ENCODE measurements around the gene PNMA1. TPM values are rescaled to one million over a fixed set of nuclear protein-coding genes. Genes with fewer than 3 reads are reported as not detected.

PNMA1 gene
- total and polyA plus RNA-seq, 7 donors: 11.4 to 63.1 (median 33.5) TPM

- TF ChIP-seq EP300 (IDR thresholded peaks at IDR 0.05) (no peak), POLR2AphosphoS5 (IDR thresholded peaks at IDR 0.05) (no peak), POLR2A (IDR thresholded peaks at IDR 0.05) (no peak), CTCF (IDR thresholded peaks at IDR 0.05) (no peak)
- no peaks in the 10 kb centered on the region for H3K27me3 ChIP-seq
- H3K27ac ChIP-seq: peak overlapping the region; percentile 79 to 99 (median 88)
- intact Hi-C loops (cut with DNase I): loop anchor here (2.0 kb wide), 1 partner anchor 69 kb away; no protein-coding TSS in a partner anchor
- H3K4me1 ChIP-seq: peaks cover 0 to 72% (median 60%) of the 10 kb centered on the region in 4 donors
- peak; percentile 71 for DNase-seq
- WGBS, 2 donors: 86 to 91% methylated on average over 8 of the region's 8 CpGs
- no peaks in the 10 kb centered on the region for H3K9me3 ChIP-seq
- peaks cover 32 to 93% (median 68%) of the 10 kb centered on the region in 4 donors for H3K36me3 ChIP-seq
- no peak overlapping the region for H3K4me3 ChIP-seq
Observed at GRCh38 chr14:73725116-73726024, 11.2 kb upstream of the PNMA1 start.

DNA sequence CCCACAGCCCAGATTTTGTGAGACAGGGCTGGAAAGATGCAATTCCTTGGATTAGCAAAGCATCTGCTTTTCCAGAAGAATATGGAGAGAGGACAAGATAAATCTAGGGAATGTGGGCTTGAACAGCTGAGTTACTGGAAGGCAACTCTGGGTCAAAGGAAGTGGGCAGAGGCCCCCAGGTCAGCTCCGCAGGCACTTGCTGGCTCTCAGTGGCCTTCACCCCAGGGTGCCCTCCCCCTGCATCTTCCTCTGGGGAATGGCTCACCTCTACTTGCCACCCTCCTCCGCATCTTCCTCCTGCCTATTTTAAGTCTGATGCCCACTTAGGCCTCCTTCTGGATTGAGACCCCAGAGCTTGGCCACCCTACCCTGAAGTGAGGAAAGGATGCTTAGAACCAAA, 10.5 kb upstream of the PNMA1 start:
- peaks cover 0 to 70% (median 60%) of the 10 kb centered on the region in 4 donors for H3K4me1 ChIP-seq
- TF ChIP-seq POLR2AphosphoS5 (IDR thresholded peaks at IDR 0.05): no peak
- no peak for TF ChIP-seq POLR2A (IDR thresholded peaks at IDR 0.05)
- no peak for TF ChIP-seq CTCF (IDR thresholded peaks at IDR 0.05)
- no peak for TF ChIP-seq EP300 (IDR thresholded peaks at IDR 0.05)
- DNase-seq: no peak
- H3K4me3 ChIP-seq: no peak overlapping the region
- intact Hi-C loops (cut with DNase I): loop anchor here (2.0 kb wide), 1 partner anchor 70 kb away; no protein-coding TSS in a partner anchor
- peaks cover 32 to 93% (median 70%) of the 10 kb centered on the region in 4 donors for H3K36me3 ChIP-seq
- no peaks in the 10 kb centered on the region for H3K27me3 ChIP-seq
- H3K27ac ChIP-seq: peak overlapping the region; percentile 79 to 99 (median 88)
- H3K9me3 ChIP-seq: no peaks in the 10 kb centered on the region
- 84 to 91% methylated on average over 2 of the region's 2 CpGs for WGBS, 2 donors

- peak; percentile 96 for DNase-seq
- Histone ChIP-seq H3K9me3 (no peaks in the 10 kb centered on the region), H3K27me3 (no peaks in the 10 kb centered on the region), H3K36me3 (peaks cover 27 to 93% (median 63%) of the 10 kb centered on the region in 4 donors), H3K4me1 (peaks cover 0 to 70% (median 61%) of the 10 kb centered on the region in 4 donors), H3K4me3 (no peak overlapping the region), H3K27ac (peak overlapping the region; percentile 79 to 99 (median 88))
- intact Hi-C loops (cut with DNase I): loop anchor here (2.0 kb wide), 1 partner anchor 71 kb away; no protein-coding TSS in a partner anchor
- peak; percentile 53 to 74 (median 62) for TF ChIP-seq POLR2AphosphoS5 (IDR thresholded peaks at IDR 0.05)
- peak in 2 of 4 experiments; percentile 16 to 36 for TF ChIP-seq CTCF (IDR thresholded peaks at IDR 0.05)
- no peak for TF ChIP-seq EP300 (IDR thresholded peaks at IDR 0.05)
- no peak for TF ChIP-seq POLR2A (IDR thresholded peaks at IDR 0.05)
- WGBS, 2 donors: 67 to 72% methylated on average over 12 of the region's 12 CpGs
Observed at GRCh38 chr14:73723797-73724661, 9.8 kb upstream of the PNMA1 start.

DNA sequence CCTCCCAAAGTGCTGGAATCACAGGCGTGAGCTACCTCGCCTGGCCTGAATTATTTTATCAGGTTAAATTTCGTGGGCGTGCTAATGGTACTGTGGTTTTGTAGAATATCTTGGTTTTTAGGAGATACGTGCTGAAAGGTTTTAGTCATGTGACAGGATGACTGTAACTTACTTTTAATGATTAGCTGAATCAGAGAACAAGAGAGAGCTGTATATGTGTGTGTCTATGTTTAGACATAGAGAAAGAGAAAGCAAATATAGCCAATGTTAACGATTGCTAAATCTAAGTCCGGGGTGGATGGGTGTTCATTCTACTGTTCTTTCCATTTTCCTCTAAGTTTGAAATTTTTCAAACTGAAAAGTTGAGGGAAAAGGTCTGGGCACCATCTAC, 9.2 kb upstream of the PNMA1 start:
- Histone ChIP-seq H3K4me1 (peaks cover 0 to 70% (median 61%) of the 10 kb centered on the region in 4 donors), H3K36me3 (peaks cover 27 to 92% (median 63%) of the 10 kb centered on the region in 4 donors), H3K4me3 (no peak overlapping the region), H3K9me3 (no peaks in the 10 kb centered on the region), H3K27me3 (no peaks in the 10 kb centered on the region), H3K27ac (peak overlapping the region; percentile 79 to 99 (median 88))
- TF ChIP-seq CTCF (IDR thresholded peaks at IDR 0.05): no peak
- TF ChIP-seq EP300 (IDR thresholded peaks at IDR 0.05): no peak
- no peak for TF ChIP-seq POLR2A (IDR thresholded peaks at IDR 0.05)
- no peak for TF ChIP-seq POLR2AphosphoS5 (IDR thresholded peaks at IDR 0.05)
- intact Hi-C loops (cut with DNase I): no loop called here
- 69 to 74% methylated on average over 7 of the region's 7 CpGs for WGBS, 2 donors
- DNase-seq: no peak
